ENCODE measurements around the gene CD7. TPM values are rescaled to one million over a fixed set of nuclear protein-coding genes. Genes with fewer than 3 reads are reported as not detected.

The CD7 gene
- polyA plus RNA-seq, 3 donors: 0.38 to 3.6 (median 0.42) TPM

- Mint-ChIP-seq H3K4me3 (peak overlapping the region; percentile 56 to 74), H3K27me3 (ENCODE audit: low read depth in 3 of 3) (peaks cover 0 to 3% (median 0%) of the 10 kb centered on the region in 3 donors), H3K36me3 (peaks cover 84 to 94% of the 10 kb centered on the region in 2 donors), H3K4me1 (peaks cover 60% of the 10 kb centered on the region), H3K9me3 (no peaks in the 10 kb centered on the region), H3K27ac (peak overlapping the region; percentile 80 to 94 (median 90))
- H3K4me2 ChIP-seq (replicated peaks; ENCODE audit: extremely low read depth, low read length, poor library complexity, severe bottlenecking): peak overlapping the region; percentile 29
- H3K9me3 ChIP-seq (replicated peaks in 1 of 2; ENCODE audit: control insufficient read depth in 1 of 2, insufficient read depth in 1 of 2, low read length in 2 of 2): no peaks in the 10 kb centered on the region
- peak overlapping the region in 1 of 3 experiments; percentile 29 for H3K4me3 ChIP-seq (replicated peaks in 1 of 3; ENCODE audit: low read depth in 2 of 3, low read length in 3 of 3)
- no peak for TF ChIP-seq CTCF (IDR thresholded peaks at IDR 0.05)
- peaks cover 100% of the 10 kb centered on the region for H3K79me2 ChIP-seq (ENCODE audit: insufficient read depth, low read length)
- H3K27me3 ChIP-seq (ENCODE audit: control insufficient read depth in 2 of 2, insufficient read depth in 2 of 2, low read length in 2 of 2): no peaks in the 10 kb centered on the region
- H4K20me1 ChIP-seq (ENCODE audit: insufficient read depth, low read length): peaks cover 99% of the 10 kb centered on the region
- H3K4me1 ChIP-seq (ENCODE audit: control insufficient read depth in 1 of 2, insufficient read depth in 2 of 2, low read length in 2 of 2): peaks cover 44 to 60% of the 10 kb centered on the region in 2 donors
- 47% methylated on average over 18 of the region's 21 CpGs for WGBS (ENCODE audit: insufficient coverage)
- no peak overlapping the region for H3K9ac ChIP-seq (ENCODE audit: insufficient read depth, low read length, poor library complexity, severe bottlenecking)
- H2AFZ ChIP-seq (ENCODE audit: insufficient read depth, low read depth, low read length, poor library complexity, severe bottlenecking): no peak overlapping the region
- H3K27ac ChIP-seq (ENCODE audit: low read depth in 1 of 2, low read length in 2 of 2): peak overlapping the region; percentile 75 to 83
- intact Hi-C loops (cut with micrococcal nuclease): no loop called here
- H3K36me3 ChIP-seq (replicated peaks in 1 of 2; ENCODE audit: control insufficient read depth in 1 of 2, insufficient read depth in 2 of 2, low read length in 2 of 2): peaks cover 63 to 86% of the 10 kb centered on the region in 2 donors
- peak; percentile 87 to 93 (median 89) for DNase-seq
Observed at GRCh38 chr17:82267575-82268379, 49.6 kb downstream of the CD7 start.

GRCh38 chr17:82266142-82266541, 51.3 kb downstream of the CD7 start:
- H3K27ac ChIP-seq (ENCODE audit: low read depth in 1 of 2, low read length in 2 of 2): peak overlapping the region in 1 of 2 donors; percentile 9
- intact Hi-C loops (cut with micrococcal nuclease): no loop called here

More at GRCh38 chr17:82266142-82266541, 51.3 kb downstream of the CD7 start:
- Mint-ChIP-seq H3K9me3 (peaks cover 0 to 2% (median 0%) of the 10 kb centered on the region in 7 donors), H3K36me3 (peaks cover 87 to 96% of the 10 kb centered on the region in 2 donors), H3K27me3 (ENCODE audit: low read depth in 3 of 3) (no peaks in the 10 kb centered on the region), H3K27ac (peak overlapping the region in 5 of 7 donors; percentile 9 to 93 (median 53)), H3K4me3 (no peak overlapping the region), H3K4me1 (peaks cover 46% of the 10 kb centered on the region)
- no peak for DNase-seq
- Histone ChIP-seq H2AFZ (ENCODE audit: insufficient read depth, low read depth, low read length, poor library complexity, severe bottlenecking) (no peak overlapping the region), H3K27me3 (ENCODE audit: control insufficient read depth in 2 of 2, insufficient read depth in 2 of 2, low read length in 2 of 2) (no peaks in the 10 kb centered on the region), H3K9ac (ENCODE audit: insufficient read depth, low read length, poor library complexity, severe bottlenecking) (no peak overlapping the region), H3K4me1 (ENCODE audit: control insufficient read depth in 1 of 2, insufficient read depth in 2 of 2, low read length in 2 of 2) (peaks cover 30 to 45% of the 10 kb centered on the region in 2 donors), H3K4me3 (replicated peaks in 1 of 3; ENCODE audit: low read depth in 2 of 3, low read length in 3 of 3) (no peak overlapping the region), H3K79me2 (ENCODE audit: insufficient read depth, low read length) (peaks cover 100% of the 10 kb centered on the region), H3K9me3 (replicated peaks in 1 of 2; ENCODE audit: control insufficient read depth in 1 of 2, insufficient read depth in 1 of 2, low read length in 2 of 2) (no peaks in the 10 kb centered on the region), H4K20me1 (ENCODE audit: insufficient read depth, low read length) (peaks cover 100% of the 10 kb centered on the region), H3K36me3 (replicated peaks in 1 of 2; ENCODE audit: control insufficient read depth in 1 of 2, insufficient read depth in 2 of 2, low read length in 2 of 2) (peaks cover 71 to 93% of the 10 kb centered on the region in 2 donors), H3K4me2 (replicated peaks; ENCODE audit: extremely low read depth, low read length, poor library complexity, severe bottlenecking) (no peak overlapping the region)
- no peak for TF ChIP-seq CTCF (IDR thresholded peaks at IDR 0.05)
- WGBS (ENCODE audit: insufficient coverage): 88% methylated on average over 6 of the region's 10 CpGs

Other genes with a start within 250 kb of the CD7 start
- gene FASN, start 219.4 kb downstream of the CD7 start, polyA plus RNA-seq: 1 to 10 TPM in 1 of 3 donors, under 1 TPM in 2; 0.08 to 8.4 (median 0.13) TPM
- gene CCDC57, start 104.8 kb downstream of the CD7 start, polyA plus RNA-seq: 10 to 100 TPM; 17.1 to 43.8 (median 20.1) TPM
- 100 to 1,000 TPM in 1 of 3 donors, 10 to 100 TPM in 2; 26.3 to 103 (median 35.3) TPM for gene SLC16A3, start 88.6 kb downstream of the CD7 start, polyA plus RNA-seq
- gene CSNK1D, start 43.9 kb downstream of the CD7 start, polyA plus RNA-seq: 100 to 1,000 TPM in 1 of 3 donors, 10 to 100 TPM in 2; 47.0 to 299 (median 60.9) TPM
- 100 to 1,000 TPM; 136 to 209 (median 188) TPM for gene SECTM1, start 16.2 kb upstream of the CD7 start, polyA plus RNA-seq
- not detected for gene TEX19, start 41.6 kb upstream of the CD7 start, polyA plus RNA-seq
- gene UTS2R, start 54.2 kb upstream of the CD7 start, polyA plus RNA-seq: not detected
- 10 to 100 TPM in 2 of 3 donors, 1 to 10 TPM in 1; 8.9 to 61.5 (median 12.7) TPM for gene HEXD, start 100.7 kb upstream of the CD7 start, polyA plus RNA-seq
- gene OGFOD3, start 101.0 kb upstream of the CD7 start, polyA plus RNA-seq: 10 to 100 TPM; 17.9 to 36.4 (median 25.2) TPM
- 100 to 1,000 TPM; 160 to 225 (median 217) TPM for gene CYBC1, start 133.1 kb upstream of the CD7 start, polyA plus RNA-seq
- gene NARF, start 141.1 kb upstream of the CD7 start, polyA plus RNA-seq: 100 to 1,000 TPM in 2 of 3 donors, 10 to 100 TPM in 1; 91.2 to 101 (median 100) TPM
- 10 to 100 TPM in 1 of 3 donors, 1 to 10 TPM in 2; 3.5 to 18.4 (median 4.7) TPM for gene FOXK2, start 202.1 kb upstream of the CD7 start, polyA plus RNA-seq

Measured in CD14-positive monocyte (primary cell).